GM18526 (cell line): ENCODE results near the gene TBC1D24.
A peak's percentile ranks its signal among the peaks of the same experiment; 100 is the strongest.

ENCODE experiments used
- POLR2A ChIP-seq: IDR thresholded peaks from 3 replicates; pipeline ENCODE4 v1.6.1; 2011; ENCODE audit not compliant: insufficient read length; ENCODE audit errors: extremely low read depth

The TBC1D24 gene

GRCh38 chr16:2532494-2533141 lies 57.7 kb downstream of the TBC1D24 start:
- no peak for TF ChIP-seq POLR2A

DNA sequence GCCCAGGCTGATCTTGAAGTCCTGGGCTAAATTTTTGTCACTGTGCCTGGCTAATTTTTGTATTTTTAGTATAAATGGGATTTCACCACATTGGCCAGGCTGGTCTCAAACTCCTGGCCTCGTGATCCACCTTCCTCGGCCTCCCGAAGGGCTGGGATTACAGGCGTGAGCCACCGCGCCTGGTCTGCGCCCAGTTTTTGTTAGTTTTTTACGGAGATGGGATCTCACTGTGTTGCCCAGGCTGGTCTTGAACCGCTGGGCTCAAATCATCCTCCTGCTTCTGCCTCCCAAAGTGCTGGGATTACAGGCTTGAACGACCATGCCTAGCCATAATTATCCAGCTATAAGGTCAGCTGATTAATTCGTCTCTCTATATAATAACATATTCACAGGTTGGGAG lies 59.0 kb downstream of the TBC1D24 start:
- TF ChIP-seq POLR2A: no peak

GRCh38 chr16:2535625-2536013 lies 60.7 kb downstream of the TBC1D24 start:
- TF ChIP-seq POLR2A: no peak

GRCh38 chr16:2537451-2538379 lies 62.8 kb downstream of the TBC1D24 start, which contains the start of gene PDPK1:
Gene PDPK1 (plus strand): TSS chr16:2538021. CDS start chr16:2538113, 92 bp downstream.
- TF ChIP-seq POLR2A: peak; percentile 54
